Measurements from ENCODE around the gene SRRM1.
"Not testable (repeated sequence)": the region's sequence is repeated elsewhere in the genome, so short reads cannot be mapped to it uniquely, and the experiment has no call there.

DNA sequence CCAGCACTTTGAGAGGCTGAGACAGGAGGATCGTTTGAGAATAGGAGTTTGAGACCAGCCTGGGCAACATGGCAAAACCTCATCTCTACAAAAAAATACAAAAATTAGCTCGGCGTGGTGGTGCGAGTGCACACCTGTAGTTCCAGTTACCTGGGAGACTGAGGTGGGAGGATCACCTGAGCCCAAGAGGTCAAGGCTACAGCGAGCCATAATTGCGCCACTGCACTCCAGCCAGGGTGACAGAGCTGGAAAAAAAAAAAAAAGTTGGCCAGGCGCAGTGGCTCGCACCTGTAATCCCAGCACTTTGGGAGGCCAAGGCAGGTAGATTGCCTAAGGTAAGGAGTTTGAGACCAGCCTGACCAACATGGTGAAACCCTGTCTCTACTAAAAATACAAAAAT, 55.2 kb downstream of the SRRM1 start:
- TF ChIP-seq, protein P1, sequence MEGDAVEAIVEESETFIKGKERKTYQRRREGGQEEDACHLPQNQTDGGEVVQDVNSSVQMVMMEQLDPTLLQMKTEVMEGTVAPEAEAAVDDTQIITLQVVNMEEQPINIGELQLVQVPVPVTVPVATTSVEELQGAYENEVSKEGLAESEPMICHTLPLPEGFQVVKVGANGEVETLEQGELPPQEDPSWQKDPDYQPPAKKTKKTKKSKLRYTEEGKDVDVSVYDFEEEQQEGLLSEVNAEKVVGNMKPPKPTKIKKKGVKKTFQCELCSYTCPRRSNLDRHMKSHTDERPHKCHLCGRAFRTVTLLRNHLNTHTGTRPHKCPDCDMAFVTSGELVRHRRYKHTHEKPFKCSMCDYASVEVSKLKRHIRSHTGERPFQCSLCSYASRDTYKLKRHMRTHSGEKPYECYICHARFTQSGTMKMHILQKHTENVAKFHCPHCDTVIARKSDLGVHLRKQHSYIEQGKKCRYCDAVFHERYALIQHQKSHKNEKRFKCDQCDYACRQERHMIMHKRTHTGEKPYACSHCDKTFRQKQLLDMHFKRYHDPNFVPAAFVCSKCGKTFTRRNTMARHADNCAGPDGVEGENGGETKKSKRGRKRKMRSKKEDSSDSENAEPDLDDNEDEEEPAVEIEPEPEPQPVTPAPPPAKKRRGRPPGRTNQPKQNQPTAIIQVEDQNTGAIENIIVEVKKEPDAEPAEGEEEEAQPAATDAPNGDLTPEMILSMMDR (IDR thresholded peaks at IDR 0.05; ENCODE audit: control extremely low read depth in 1 of 3, insufficient read depth in 1 of 3, low read depth in 1 of 3, low read length in 3 of 3): not testable (repeated sequence)
- TF ChIP-seq EGR1 (IDR thresholded peaks at IDR 0.05; ENCODE audit: borderline replicate concordance, low read depth, low read length); EZH2 (IDR thresholded peaks at IDR 0.05; ENCODE audit: low read depth, low read length, severe bottlenecking); POLR2AphosphoS5 (IDR thresholded peaks at IDR 0.05; ENCODE audit: low read depth, low read length): not testable (repeated sequence)

Data from H1 (cell line).